GM12892 (cell line): ENCODE data around the gene DYNLT1.
A peak's percentile ranks its signal among the peaks of the same experiment; 100 is the strongest.

Experiments
- POLR2A ChIP-seq: IDR thresholded peaks from 2 replicates; pipeline ENCODE4 v1.6.1; 2011; ENCODE audit warnings: low read depth, low read length, control low read depth
- TAF1 ChIP-seq: IDR thresholded peaks from 2 replicates; pipeline ENCODE4 v1.6.1; 2011; ENCODE audit warnings: low read depth, mild to moderate bottlenecking, control low read depth, low read length, borderline replicate concordance

- TF ChIP-seq POLR2A (peak; percentile 40; the same call in 1 of the 2 replicates), TAF1 (no peak)
These were observed 4.0 kb downstream of the DYNLT1 start for GRCh38 chr6:158640519-158640918.
